DND-41 (cell line): ENCODE data around the gene PPIP5K2.

Experiments used
- ATAC-seq: fragments of 200-7000 bp; cut with Tn5 transposase; 3 replicates; pipeline ENCODE4 v1.9.1; 2021; ENCODE audit warnings: low read depth; ENCODE audit not compliant: insufficient read depth
- DNase-seq: peaks from one replicate; pipeline ENCODE4 v3.0.0-alpha.2; 2020
- H2AFZ ChIP-seq: 2 replicates; pipeline ENCODE4 v1.6.0; 2012; ENCODE audit warnings: low read depth, low read length
- H3K27ac ChIP-seq: 2 replicates; pipeline ENCODE4 v1.5.1; 2012; ENCODE audit warnings: low read length, inconsistent platforms
- H3K27me3 ChIP-seq: fragments of 200-600 bp; sonication (generic); 2 replicates; pipeline ENCODE4 v1.6.0; 2012; ENCODE audit warnings: low read length, mild to moderate bottlenecking, inconsistent platforms; ENCODE audit not compliant: insufficient read depth, poor library complexity
- H3K36me3 ChIP-seq: 2 replicates; pipeline ENCODE4 v1.5.1; 2012; ENCODE audit warnings: low read length, inconsistent platforms; ENCODE audit not compliant: insufficient read depth
- H3K4me1 ChIP-seq: 2 replicates; pipeline ENCODE4 v1.5.1; 2012; ENCODE audit warnings: mild to moderate bottlenecking, low read length; ENCODE audit not compliant: insufficient read depth
- H3K4me2 ChIP-seq: 2 replicates; pipeline ENCODE4 v1.6.0; 2012; ENCODE audit warnings: mild to moderate bottlenecking, moderate library complexity, low read length, inconsistent platforms; ENCODE audit not compliant: insufficient read depth
- H3K4me3 ChIP-seq, 2 experiments: fragments of 200-600 bp in 1 of 2; shearing (Covaris generic) in 1 of 2; 2 replicates each; pipeline ENCODE4 v1.5.1; 2012 to 2016; ENCODE audit warnings: inconsistent platforms in 2 of 2, low read length in 2 of 2, mild to moderate bottlenecking in 2 of 2, low read depth in 1 of 2, moderate library complexity in 1 of 2
- H3K79me2 ChIP-seq: 2 replicates; pipeline ENCODE4 v1.6.0; 2012; ENCODE audit warnings: low read length, inconsistent platforms; ENCODE audit not compliant: insufficient read depth
- H3K9ac ChIP-seq: 2 replicates; pipeline ENCODE4 v1.6.0; 2012; ENCODE audit warnings: low read depth, mild to moderate bottlenecking, inconsistent platforms, low read length, moderate library complexity
- H3K9me3 ChIP-seq: 2 replicates; pipeline ENCODE4 v1.5.1; 2012; ENCODE audit warnings: low read length, moderate library complexity, mild to moderate bottlenecking, inconsistent platforms; ENCODE audit not compliant: insufficient read depth, severe bottlenecking
- H4K20me1 ChIP-seq: 2 replicates; pipeline ENCODE4 v1.6.0; 2012; ENCODE audit warnings: low read length; ENCODE audit not compliant: insufficient read depth
- EZH2 ChIP-seq: IDR thresholded peaks from 3 replicates; pipeline ENCODE4 v1.6.1; 2012; ENCODE audit warnings: borderline replicate concordance, low read depth, mild to moderate bottlenecking, moderate library complexity, low read length, inconsistent platforms; ENCODE audit not compliant: severe bottlenecking
- TF ChIP-seq, protein P1 (sequence below): IDR thresholded peaks from 2 replicates; pipeline ENCODE4 v1.5.1; 2012; ENCODE audit warnings: borderline replicate concordance, low read length, moderate library complexity, mild to moderate bottlenecking; ENCODE audit not compliant: poor library complexity, severe bottlenecking; ENCODE audit errors: extremely low read depth

The PPIP5K2 gene

DNA sequence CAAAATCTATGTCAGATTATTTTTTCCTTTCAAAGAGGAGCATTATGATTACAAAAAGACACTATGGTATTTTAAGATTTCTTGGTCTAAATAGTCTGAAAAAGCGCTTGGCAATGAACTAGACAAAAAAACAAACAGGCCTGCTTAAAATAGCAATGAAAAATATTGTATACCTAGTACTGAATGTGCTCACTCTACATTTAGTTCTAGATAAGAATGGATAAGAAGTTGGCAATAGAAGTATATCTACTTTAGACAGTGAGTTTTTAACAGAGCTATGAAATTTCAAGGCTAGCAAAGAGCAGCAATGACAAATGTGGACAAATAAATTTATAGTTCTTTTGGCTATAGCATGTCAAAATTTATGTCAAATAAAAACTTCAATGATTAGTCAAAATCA is 26.4 kb upstream of the PPIP5K2 start:
- H2AFZ ChIP-seq, result no peak overlapping the region
- H3K79me2 ChIP-seq, result no peaks in the 10 kb centered on the region
- H4K20me1 ChIP-seq, result no peaks in the 10 kb centered on the region
- no peaks in the 10 kb centered on the region for H3K4me1 ChIP-seq
- H3K27me3 ChIP-seq, result no peaks in the 10 kb centered on the region
- no peak for DNase-seq
- no peak overlapping the region for H3K4me2 ChIP-seq
- no peak overlapping the region for H3K27ac ChIP-seq
- H3K9ac ChIP-seq, result no peak overlapping the region
- H3K9me3 ChIP-seq, result no peaks in the 10 kb centered on the region
- no peak for ATAC-seq
- peaks cover 13% of the 10 kb centered on the region; the same call in 1 of the 2 replicates for H3K36me3 ChIP-seq
- H3K4me3 ChIP-seq, result no peak overlapping the region
- TF ChIP-seq, protein P1, sequence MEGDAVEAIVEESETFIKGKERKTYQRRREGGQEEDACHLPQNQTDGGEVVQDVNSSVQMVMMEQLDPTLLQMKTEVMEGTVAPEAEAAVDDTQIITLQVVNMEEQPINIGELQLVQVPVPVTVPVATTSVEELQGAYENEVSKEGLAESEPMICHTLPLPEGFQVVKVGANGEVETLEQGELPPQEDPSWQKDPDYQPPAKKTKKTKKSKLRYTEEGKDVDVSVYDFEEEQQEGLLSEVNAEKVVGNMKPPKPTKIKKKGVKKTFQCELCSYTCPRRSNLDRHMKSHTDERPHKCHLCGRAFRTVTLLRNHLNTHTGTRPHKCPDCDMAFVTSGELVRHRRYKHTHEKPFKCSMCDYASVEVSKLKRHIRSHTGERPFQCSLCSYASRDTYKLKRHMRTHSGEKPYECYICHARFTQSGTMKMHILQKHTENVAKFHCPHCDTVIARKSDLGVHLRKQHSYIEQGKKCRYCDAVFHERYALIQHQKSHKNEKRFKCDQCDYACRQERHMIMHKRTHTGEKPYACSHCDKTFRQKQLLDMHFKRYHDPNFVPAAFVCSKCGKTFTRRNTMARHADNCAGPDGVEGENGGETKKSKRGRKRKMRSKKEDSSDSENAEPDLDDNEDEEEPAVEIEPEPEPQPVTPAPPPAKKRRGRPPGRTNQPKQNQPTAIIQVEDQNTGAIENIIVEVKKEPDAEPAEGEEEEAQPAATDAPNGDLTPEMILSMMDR, result no peak
- TF ChIP-seq EZH2, result no peak

DNA sequence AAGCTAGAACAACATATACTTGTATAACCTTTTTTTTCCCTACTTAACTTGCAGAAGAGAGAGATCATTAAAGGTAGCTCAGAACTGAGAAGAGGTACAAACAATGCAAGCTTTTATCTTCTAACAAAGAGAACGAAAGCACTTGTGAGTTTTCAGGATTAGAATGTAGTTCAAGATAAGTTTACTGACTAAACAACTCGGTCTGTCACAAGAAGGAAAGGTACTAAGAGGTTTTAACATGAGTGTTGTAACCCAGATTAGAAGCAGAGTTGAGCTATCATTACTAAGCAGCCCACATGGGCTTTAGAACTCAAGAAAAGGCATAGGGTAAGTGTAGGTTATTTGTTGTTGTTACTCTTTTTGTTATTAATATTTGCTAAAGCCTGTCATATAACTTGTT is 25.4 kb upstream of the PPIP5K2 start:
- Histone ChIP-seq H3K36me3 (peaks cover 13% of the 10 kb centered on the region; the same call in 1 of the 2 replicates), H3K4me2 (no peak overlapping the region), H3K79me2 (no peaks in the 10 kb centered on the region), H4K20me1 (no peaks in the 10 kb centered on the region), H3K4me3 (no peak overlapping the region), H3K27me3 (no peaks in the 10 kb centered on the region), H2AFZ (no peak overlapping the region), H3K27ac (no peak overlapping the region), H3K9me3 (no peaks in the 10 kb centered on the region), H3K4me1 (no peaks in the 10 kb centered on the region), H3K9ac (no peak overlapping the region)
- TF ChIP-seq, protein P1, result no peak
- no peak for TF ChIP-seq EZH2
- DNase-seq (no peak), ATAC-seq (no peak)

DNA sequence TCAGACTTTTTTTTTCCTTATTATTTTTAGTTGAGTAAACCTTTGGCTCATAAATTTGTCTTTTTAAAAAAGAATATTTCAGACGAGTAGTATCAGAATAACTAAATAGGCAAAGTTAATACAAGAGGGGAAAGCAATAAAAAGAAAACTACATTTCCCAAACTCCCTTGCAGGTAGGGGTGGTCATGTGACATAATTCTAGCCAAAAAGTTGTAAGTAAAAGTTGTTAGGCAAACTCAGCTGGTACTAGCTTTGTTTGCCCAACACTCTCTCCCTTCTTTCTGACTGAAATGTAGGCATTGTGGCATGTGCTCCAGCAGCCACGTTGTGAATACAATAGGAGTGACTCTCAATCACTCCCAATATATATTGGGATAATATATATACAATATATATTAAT is 21.1 kb upstream of the PPIP5K2 start:
- no peak overlapping the region for H3K4me2 ChIP-seq
- H2AFZ ChIP-seq, result no peak overlapping the region
- H3K36me3 ChIP-seq, result peaks cover 22% of the 10 kb centered on the region
- DNase-seq, result no peak
- no peak overlapping the region for H3K27ac ChIP-seq
- TF ChIP-seq, protein P1, result no peak
- TF ChIP-seq EZH2, result no peak
- no peak overlapping the region for H3K4me3 ChIP-seq
- H4K20me1 ChIP-seq, result no peaks in the 10 kb centered on the region
- H3K4me1 ChIP-seq, result no peaks in the 10 kb centered on the region
- no peaks in the 10 kb centered on the region for H3K79me2 ChIP-seq
- no peak for ATAC-seq
- H3K27me3 ChIP-seq, result no peaks in the 10 kb centered on the region
- H3K9ac ChIP-seq, result no peak overlapping the region
- no peaks in the 10 kb centered on the region for H3K9me3 ChIP-seq

DNA sequence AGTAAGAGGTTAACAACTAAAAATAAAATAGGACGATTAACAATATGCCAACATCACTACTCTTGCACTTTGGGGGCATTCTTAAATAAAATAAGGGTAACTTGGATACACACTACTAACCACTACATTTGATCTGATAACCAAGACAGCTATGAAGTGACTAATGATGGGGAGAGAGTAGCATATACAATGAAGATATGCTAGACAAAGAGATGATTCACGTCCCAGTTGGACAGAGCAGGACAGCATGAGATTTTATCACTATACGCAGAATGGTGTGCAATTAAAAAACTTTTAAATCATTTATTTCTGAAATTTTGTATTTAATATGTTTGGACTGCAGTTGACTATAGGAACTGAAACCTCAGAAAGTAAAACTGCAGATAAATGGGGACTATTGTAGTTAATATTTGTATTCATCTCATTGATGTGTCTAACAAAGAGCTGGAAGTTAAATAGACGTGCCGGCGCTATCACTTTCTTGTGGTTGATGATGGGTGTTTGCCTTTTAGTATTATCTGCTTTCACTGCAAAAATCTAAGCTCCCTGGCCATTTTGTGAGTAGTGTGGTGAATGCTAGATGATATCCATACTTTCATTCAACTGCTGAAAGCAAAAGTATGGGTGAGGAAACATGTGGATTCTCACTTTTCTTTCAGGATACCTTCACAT is 18.9 kb upstream of the PPIP5K2 start:
- H3K4me2 ChIP-seq, result no peak overlapping the region
- H4K20me1 ChIP-seq, result no peaks in the 10 kb centered on the region
- no peak overlapping the region for H3K4me3 ChIP-seq
- no peaks in the 10 kb centered on the region for H3K79me2 ChIP-seq
- H3K36me3 ChIP-seq, result peaks cover 27% of the 10 kb centered on the region
- H3K9me3 ChIP-seq, result no peaks in the 10 kb centered on the region
- H3K4me1 ChIP-seq, result no peaks in the 10 kb centered on the region
- H2AFZ ChIP-seq, result no peak overlapping the region
- DNase-seq (no peak), ATAC-seq (no peak)
- H3K27ac ChIP-seq, result no peak overlapping the region
- H3K9ac ChIP-seq, result no peak overlapping the region
- TF ChIP-seq, protein P1, result no peak
- TF ChIP-seq EZH2, result no peak
- H3K27me3 ChIP-seq, result no peaks in the 10 kb centered on the region
